ENCODE data around the gene RERE.

RERE gene

GRCh38 chr1:8396786-8397406 lies 420.5 kb downstream of the RERE start:
- Mint-ChIP-seq H3K9me3 (ENCODE audit: low read depth) (no peaks in the 10 kb centered on the region), H3K27me3 (no peaks in the 10 kb centered on the region), H3K27ac (peak overlapping the region; percentile 84), H3K4me1 (ENCODE audit: low read depth) (peaks cover 69% of the 10 kb centered on the region), H3K36me3 (peaks cover 21% of the 10 kb centered on the region), H3K4me3 (peak overlapping the region; percentile 66)

GRCh38 chr1:8396083-8396785 lies 421.2 kb downstream of the RERE start:
- H3K36me3 Mint-ChIP-seq = peaks cover 21% of the 10 kb centered on the region
- H3K4me3 Mint-ChIP-seq = peak overlapping the region; percentile 84
- no peaks in the 10 kb centered on the region for H3K27me3 Mint-ChIP-seq
- peaks cover 73% of the 10 kb centered on the region for H3K4me1 Mint-ChIP-seq (ENCODE audit: low read depth)
- no peaks in the 10 kb centered on the region for H3K9me3 Mint-ChIP-seq (ENCODE audit: low read depth)
- peak overlapping the region; percentile 86 for H3K27ac Mint-ChIP-seq

- peak overlapping the region; percentile 84 for H3K4me3 Mint-ChIP-seq
- H3K36me3 Mint-ChIP-seq = peaks cover 25% of the 10 kb centered on the region
- H3K27me3 Mint-ChIP-seq = no peaks in the 10 kb centered on the region
- H3K9me3 Mint-ChIP-seq (ENCODE audit: low read depth) = no peaks in the 10 kb centered on the region
- peak overlapping the region; percentile 86 for H3K27ac Mint-ChIP-seq
- H3K4me1 Mint-ChIP-seq (ENCODE audit: low read depth) = peaks cover 80% of the 10 kb centered on the region
Observed at GRCh38 chr1:8395433-8395866, 422.0 kb downstream of the RERE start.

- Mint-ChIP-seq H3K4me1 (ENCODE audit: low read depth) (peaks cover 87% of the 10 kb centered on the region), H3K27ac (peak overlapping the region; percentile 86), H3K4me3 (peak overlapping the region; percentile 84), H3K27me3 (no peaks in the 10 kb centered on the region), H3K36me3 (peaks cover 27% of the 10 kb centered on the region), H3K9me3 (ENCODE audit: low read depth) (no peaks in the 10 kb centered on the region)
Observed at GRCh38 chr1:8394456-8395321, 422.8 kb downstream of the RERE start.

GRCh38 chr1:8392522-8392921 lies 424.9 kb downstream of the RERE start:
- H3K36me3 Mint-ChIP-seq = peaks cover 19% of the 10 kb centered on the region
- no peaks in the 10 kb centered on the region for H3K27me3 Mint-ChIP-seq
- no peaks in the 10 kb centered on the region for H3K9me3 Mint-ChIP-seq (ENCODE audit: low read depth)
- H3K27ac Mint-ChIP-seq = no peak overlapping the region
- peaks cover 78% of the 10 kb centered on the region for H3K4me1 Mint-ChIP-seq (ENCODE audit: low read depth)
- no peak overlapping the region for H3K4me3 Mint-ChIP-seq

- Mint-ChIP-seq H3K36me3 (peaks cover 13% of the 10 kb centered on the region), H3K4me1 (ENCODE audit: low read depth) (peaks cover 75% of the 10 kb centered on the region), H3K27me3 (no peaks in the 10 kb centered on the region), H3K4me3 (no peak overlapping the region), H3K9me3 (ENCODE audit: low read depth) (no peaks in the 10 kb centered on the region), H3K27ac (peak overlapping the region; percentile 73)
Observed at GRCh38 chr1:8390707-8391106, 426.7 kb downstream of the RERE start.

- Mint-ChIP-seq H3K4me3 (no peak overlapping the region), H3K4me1 (ENCODE audit: low read depth) (peaks cover 74% of the 10 kb centered on the region), H3K27ac (peak overlapping the region; percentile 50), H3K27me3 (no peaks in the 10 kb centered on the region), H3K36me3 (peaks cover 13% of the 10 kb centered on the region), H3K9me3 (ENCODE audit: low read depth) (no peaks in the 10 kb centered on the region)
Observed at GRCh38 chr1:8389958-8390535, 427.4 kb downstream of the RERE start.

GRCh38 chr1:8388732-8389562 lies 428.5 kb downstream of the RERE start:
- Mint-ChIP-seq H3K4me3 (no peak overlapping the region), H3K27me3 (no peaks in the 10 kb centered on the region), H3K27ac (no peak overlapping the region), H3K36me3 (peaks cover 13% of the 10 kb centered on the region), H3K4me1 (ENCODE audit: low read depth) (peaks cover 75% of the 10 kb centered on the region), H3K9me3 (ENCODE audit: low read depth) (no peaks in the 10 kb centered on the region)

- Mint-ChIP-seq H3K4me3 (no peak overlapping the region), H3K4me1 (ENCODE audit: low read depth) (peaks cover 75% of the 10 kb centered on the region), H3K9me3 (ENCODE audit: low read depth) (no peaks in the 10 kb centered on the region), H3K27me3 (no peaks in the 10 kb centered on the region), H3K36me3 (peaks cover 10% of the 10 kb centered on the region), H3K27ac (peak overlapping the region; percentile 70)
Observed at GRCh38 chr1:8386247-8386646, 431.2 kb downstream of the RERE start.

- peaks cover 4% of the 10 kb centered on the region for H3K36me3 Mint-ChIP-seq
- peaks cover 67% of the 10 kb centered on the region for H3K4me1 Mint-ChIP-seq (ENCODE audit: low read depth)
- no peaks in the 10 kb centered on the region for H3K9me3 Mint-ChIP-seq (ENCODE audit: low read depth)
- peak overlapping the region; percentile 83 for H3K27ac Mint-ChIP-seq
- H3K27me3 Mint-ChIP-seq = no peaks in the 10 kb centered on the region
- no peak overlapping the region for H3K4me3 Mint-ChIP-seq
Observed at GRCh38 chr1:8384577-8384976, 432.9 kb downstream of the RERE start.

GRCh38 chr1:8384088-8384487 lies 433.4 kb downstream of the RERE start:
- Mint-ChIP-seq H3K9me3 (ENCODE audit: low read depth) (no peaks in the 10 kb centered on the region), H3K27ac (peak overlapping the region; percentile 83), H3K36me3 (peaks cover 4% of the 10 kb centered on the region), H3K27me3 (no peaks in the 10 kb centered on the region), H3K4me1 (ENCODE audit: low read depth) (peaks cover 71% of the 10 kb centered on the region), H3K4me3 (no peak overlapping the region)

GRCh38 chr1:8382608-8383505 lies 434.6 kb downstream of the RERE start:
- peak overlapping the region; percentile 87 for H3K27ac Mint-ChIP-seq
- peaks cover 78% of the 10 kb centered on the region for H3K4me1 Mint-ChIP-seq (ENCODE audit: low read depth)
- H3K4me3 Mint-ChIP-seq = peak overlapping the region; percentile 64

GRCh38 chr1:8382051-8382505 lies 435.4 kb downstream of the RERE start:
- Mint-ChIP-seq H3K9me3 (ENCODE audit: low read depth) (no peaks in the 10 kb centered on the region), H3K36me3 (peaks cover 4% of the 10 kb centered on the region)

More at GRCh38 chr1:8382608-8383505, 434.6 kb downstream of the RERE start:
- no peaks in the 10 kb centered on the region for H3K9me3 Mint-ChIP-seq (ENCODE audit: low read depth)
- H3K36me3 Mint-ChIP-seq = peaks cover 4% of the 10 kb centered on the region
- H3K27me3 Mint-ChIP-seq = no peaks in the 10 kb centered on the region

More at GRCh38 chr1:8382051-8382505, 435.4 kb downstream of the RERE start:
- peak overlapping the region; percentile 34 for H3K27ac Mint-ChIP-seq
- H3K4me3 Mint-ChIP-seq = peak overlapping the region; percentile 4
- H3K4me1 Mint-ChIP-seq (ENCODE audit: low read depth) = peaks cover 77% of the 10 kb centered on the region
- no peaks in the 10 kb centered on the region for H3K27me3 Mint-ChIP-seq

Data from activated naive CD8-positive, alpha-beta T cell (primary cell).